ENCODE results near the gene PCA3. TPM values are rescaled to one million over a fixed set of nuclear protein-coding genes. Genes with fewer than 3 reads are reported as not detected.

Gene PCA3
- total and polyA plus RNA-seq, 2 of the 8 experiments (the other 6 are each of a cell fraction or from before 2014, with no cell fraction given): not detected

DNA sequence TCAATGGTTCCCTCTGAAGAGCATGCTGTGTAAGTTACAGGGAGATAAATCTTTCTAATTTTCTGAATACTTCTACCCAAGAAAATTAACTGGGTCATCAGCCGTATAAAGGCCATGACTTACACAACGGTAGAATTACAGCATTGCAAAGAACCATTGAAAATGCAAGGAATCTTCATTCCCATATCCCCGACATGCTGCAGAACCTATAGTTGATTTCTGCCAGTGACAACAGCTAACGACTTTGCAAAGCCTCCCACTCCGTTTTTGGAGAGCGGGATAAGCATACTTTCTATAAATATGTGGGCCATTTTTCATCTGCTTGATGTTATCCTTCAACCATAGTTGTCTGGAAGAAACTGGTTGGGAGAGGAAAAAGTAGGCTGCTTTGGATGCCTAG is 56.2 kb downstream of the PCA3 start:
- H4K8ac ChIP-seq (ENCODE audit: extremely low read depth, insufficient read depth, low read length): no peak overlapping the region
- H3K23ac ChIP-seq (ENCODE audit: insufficient read length): no peak overlapping the region
- POLR2A ChIA-PET (ENCODE audit: partially characterized antibody): no interaction called here
- H3K79me1 ChIP-seq (ENCODE audit: low read depth, low read length): no peaks in the 10 kb centered on the region
- H4K5ac ChIP-seq (ENCODE audit: insufficient read length, low read depth, low read length): no peak overlapping the region
- no peak overlapping the region for H2BK15ac ChIP-seq (ENCODE audit: low read length)
- no peak overlapping the region for H2AFZ ChIP-seq (ENCODE audit: low read length)
- no peak overlapping the region for H3K4me2 ChIP-seq (ENCODE audit: insufficient read depth in 1 of 2, low read depth in 2 of 2, low read length in 2 of 2)
- H2BK20ac ChIP-seq (ENCODE audit: low read length): no peak overlapping the region
- H4K20me1 ChIP-seq (replicated peaks in 1 of 2; ENCODE audit: control insufficient read depth in 1 of 2, insufficient read depth in 2 of 2, low read length in 2 of 2): no peaks in the 10 kb centered on the region
- H2BK5ac ChIP-seq (ENCODE audit: low read depth, low read length): no peak overlapping the region
- no peak for FAIRE-seq
- no peak overlapping the region for H3K4me3 ChIP-seq (ENCODE audit: extremely low read depth in 1 of 4, insufficient read depth in 2 of 4, low read depth in 3 of 4, low read length in 4 of 4)
- no peak overlapping the region for H3K14ac ChIP-seq (ENCODE audit: insufficient read length)
- H3K4ac ChIP-seq (replicated peaks; ENCODE audit: insufficient read length, low read depth, low read length): no peak overlapping the region
- no peak overlapping the region for H3K9ac ChIP-seq (replicated peaks in 1 of 4; ENCODE audit: extremely low read depth in 1 of 4, low read depth in 3 of 4, low read length in 3 of 4)
- no peak overlapping the region for H2AK5ac ChIP-seq (ENCODE audit: low read depth, low read length)
- H3K9me3 ChIP-seq (ENCODE audit: insufficient read depth in 2 of 2, low read depth in 1 of 2, low read length in 1 of 2): no peaks in the 10 kb centered on the region
- no peaks in the 10 kb centered on the region for H3K27me3 ChIP-seq (replicated peaks in 1 of 4; ENCODE audit: control insufficient read depth in 3 of 4, extremely low read depth in 1 of 4, insufficient read depth in 3 of 4, low read length in 3 of 4)
- H3K4me1 ChIP-seq (replicated peaks in 1 of 4; ENCODE audit: control insufficient read depth in 3 of 4, insufficient read depth in 4 of 4, low read length in 3 of 4): peaks cover 0 to 4% (median 0%) of the 10 kb centered on the region in 4 experiments; a peak in 1 of 7 replicates
- WGBS, 2 experiments (ENCODE audit: extremely low coverage in 1 of 2, insufficient coverage in 1 of 2, insufficient read length in 1 of 2, insufficient replicate concordance in 2 of 2, low coverage in 1 of 2, low lambda C conversion rate in 2 of 2, missing lambda C conversion rate in 1 of 2): 82% methylated on average over 6 of the region's 6 CpGs; no CpG with 5 or more reads in 1 of the 2 experiments
- no peak for DNase-seq (ENCODE audit: low read depth in 1 of 2, low spot score in 2 of 2)
- TF ChIP-seq MAX (IDR thresholded peaks at IDR 0.05) (no peak), CEBPB (IDR thresholded peaks at IDR 0.05; ENCODE audit: low read depth, low read length) (no peak), FOSL1 (IDR thresholded peaks at IDR 0.05; ENCODE audit: insufficient read depth, low read depth, low read length) (no peak), POU5F1 (IDR thresholded peaks at IDR 0.05; ENCODE audit: low read depth, low read length) (no peak), NANOG (IDR thresholded peaks at IDR 0.05; ENCODE audit: insufficient read depth, low read depth, low read length, poor library complexity, severe bottlenecking) (no peak), SP1 (IDR thresholded peaks at IDR 0.05; ENCODE audit: low read depth, low read length) (no peak), SRF (IDR thresholded peaks at IDR 0.05; ENCODE audit: low read depth, low read length) (no peak), ZNF274 (IDR thresholded peaks at IDR 0.05; ENCODE audit: borderline replicate concordance, extremely low read depth, low read length) (no peak), HDAC6 (IDR thresholded peaks at IDR 0.05; ENCODE audit: low read depth, low read length) (no peak)
- TF ChIP-seq, protein P1, sequence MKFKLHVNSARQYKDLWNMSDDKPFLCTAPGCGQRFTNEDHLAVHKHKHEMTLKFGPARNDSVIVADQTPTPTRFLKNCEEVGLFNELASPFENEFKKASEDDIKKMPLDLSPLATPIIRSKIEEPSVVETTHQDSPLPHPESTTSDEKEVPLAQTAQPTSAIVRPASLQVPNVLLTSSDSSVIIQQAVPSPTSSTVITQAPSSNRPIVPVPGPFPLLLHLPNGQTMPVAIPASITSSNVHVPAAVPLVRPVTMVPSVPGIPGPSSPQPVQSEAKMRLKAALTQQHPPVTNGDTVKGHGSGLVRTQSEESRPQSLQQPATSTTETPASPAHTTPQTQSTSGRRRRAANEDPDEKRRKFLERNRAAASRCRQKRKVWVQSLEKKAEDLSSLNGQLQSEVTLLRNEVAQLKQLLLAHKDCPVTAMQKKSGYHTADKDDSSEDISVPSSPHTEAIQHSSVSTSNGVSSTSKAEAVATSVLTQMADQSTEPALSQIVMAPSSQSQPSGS (IDR thresholded peaks at IDR 0.05; ENCODE audit: low read length): no peak
- TF ChIP-seq, protein P2, sequence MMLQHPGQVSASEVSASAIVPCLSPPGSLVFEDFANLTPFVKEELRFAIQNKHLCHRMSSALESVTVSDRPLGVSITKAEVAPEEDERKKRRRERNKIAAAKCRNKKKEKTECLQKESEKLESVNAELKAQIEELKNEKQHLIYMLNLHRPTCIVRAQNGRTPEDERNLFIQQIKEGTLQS (IDR thresholded peaks at IDR 0.05; ENCODE audit: insufficient read depth, low read depth, low read length): no peak
- H2BK120ac ChIP-seq (replicated peaks; ENCODE audit: low read depth, low read length): no peak overlapping the region
- no peak overlapping the region for H3K56ac ChIP-seq (replicated peaks; ENCODE audit: insufficient read length, low read depth, low read length)
- H3K79me2 ChIP-seq (ENCODE audit: control insufficient read depth in 1 of 2, insufficient read depth in 2 of 2, low read length in 2 of 2): no peaks in the 10 kb centered on the region
- no peaks in the 10 kb centered on the region for H3K23me2 ChIP-seq (ENCODE audit: low read depth, low read length)
- no peak overlapping the region for H2BK12ac ChIP-seq (ENCODE audit: low read depth, low read length)
- H4K91ac ChIP-seq (replicated peaks; ENCODE audit: insufficient read length, low read length): no peak overlapping the region
- CTCF ChIA-PET (ENCODE audit: partially characterized antibody): interaction anchor here (0.5 to 1.2 kb wide), 3 partner anchors 9 to 176 kb away, joined by 3 to 6 read pairs (median 5); no protein-coding TSS in a partner anchor
- no peak overlapping the region for H3K18ac ChIP-seq (ENCODE audit: extremely low read depth, low read length)
- no peak overlapping the region for H3K27ac ChIP-seq (ENCODE audit: low read depth, low read length)
- no peaks in the 10 kb centered on the region; a peak in 1 of 8 replicates for H3K36me3 ChIP-seq (ENCODE audit: control insufficient read depth in 2 of 4, insufficient read depth in 4 of 4, low read length in 3 of 4)

Data from H1 (cell line).